Left lung (tissue), 10 donors: ENCODE data around the gene MARCHF9. TPM values are rescaled to one million over a fixed set of nuclear protein-coding genes. Genes with fewer than 3 reads are reported as not detected.

Experiments
- ATAC-seq: fragments of 200-7000 bp; cut with Tn5 transposase; one replicate; pipeline ENCODE4 v1.9.1; 2020; ENCODE audit warnings: moderate library complexity
- DNase-seq, 4 donors: peaks; one replicate each; pipeline ENCODE4 v3.0.0-alpha.2; 2013 to 2020
- H3K27ac ChIP-seq, 2 donors: fragments of 200-600 bp; sonication (generic) in 1 of 2; one replicate each; pipeline versions ENCODE4 v1.5.0 to v1.8.0; 2020 to 2021
- H3K27me3 ChIP-seq, 2 donors: fragments of 200-600 bp; sonication (generic) in 1 of 2; one replicate each; pipeline versions ENCODE4 v1.5.0 to v1.8.0; 2020 to 2021
- H3K36me3 ChIP-seq, 2 donors: fragments of 200-600 bp; sonication (generic) in 1 of 2; one replicate each; pipeline versions ENCODE4 v1.5.0 to v1.8.0; 2020 to 2021
- H3K4me1 ChIP-seq, 2 donors: fragments of 200-600 bp; one replicate each; pipeline ENCODE4 v1.8.0; 2021
- H3K4me3 ChIP-seq, 2 donors: fragments of 200-600 bp; sonication (generic) in 1 of 2; one replicate each; pipeline versions ENCODE4 v1.5.0 to v1.8.0; 2020 to 2021; ENCODE audit warnings: mild to moderate bottlenecking in 1 of 2
- H3K9me3 ChIP-seq, 2 donors: fragments of 200-600 bp; sonication (generic) in 1 of 2; one replicate each; pipeline versions ENCODE4 v1.5.0 to v1.8.0; 2020 to 2021
- intact Hi-C, 2 donors: fragments of 100-400 bp; cut with DNase I; formaldehyde crosslinking; loops; one replicate each; pipeline versions ENCODE4 v1.11.2 to v1.14.2; 2022
- polyA plus RNA-seq, 6 donors: library from polyadenylated mRNA; unstranded; fragments of 120-200 nt; gene quantifications; one replicate each; pipeline ENCODE4 v1.2.1, GENCODE V29; 2013; ENCODE audit not compliant: insufficient read length in 6 of 6
- total RNA-seq, 2 donors: library from RNA; stranded (reverse); fragmentation: NEBNext Ultra II Directional; extraction: Animal tissue kit (Norgen Biotek cat#: 25700); gene quantifications; one replicate each; pipeline ENCODE4 v1.2.1, GENCODE V29; 2021
- TF ChIP-seq, protein P1 (sequence below), 2 donors: fragments of 200-600 bp; sonication (generic) in 1 of 2; IDR thresholded peaks; one replicate each; pipeline versions ENCODE4 v1.5.0 to v1.8.0; 2021; ENCODE audit warnings: antibody characterized with exemption in 2 of 2
- donor health status: DM: no; HTN: yes; CAD: no.
- donor health status: DM: no; HTN: no; CAD: no.

The MARCHF9 gene
- total and polyA plus RNA-seq, 8 donors, result 16.5 to 22.6 (median 19.5) TPM

DNA sequence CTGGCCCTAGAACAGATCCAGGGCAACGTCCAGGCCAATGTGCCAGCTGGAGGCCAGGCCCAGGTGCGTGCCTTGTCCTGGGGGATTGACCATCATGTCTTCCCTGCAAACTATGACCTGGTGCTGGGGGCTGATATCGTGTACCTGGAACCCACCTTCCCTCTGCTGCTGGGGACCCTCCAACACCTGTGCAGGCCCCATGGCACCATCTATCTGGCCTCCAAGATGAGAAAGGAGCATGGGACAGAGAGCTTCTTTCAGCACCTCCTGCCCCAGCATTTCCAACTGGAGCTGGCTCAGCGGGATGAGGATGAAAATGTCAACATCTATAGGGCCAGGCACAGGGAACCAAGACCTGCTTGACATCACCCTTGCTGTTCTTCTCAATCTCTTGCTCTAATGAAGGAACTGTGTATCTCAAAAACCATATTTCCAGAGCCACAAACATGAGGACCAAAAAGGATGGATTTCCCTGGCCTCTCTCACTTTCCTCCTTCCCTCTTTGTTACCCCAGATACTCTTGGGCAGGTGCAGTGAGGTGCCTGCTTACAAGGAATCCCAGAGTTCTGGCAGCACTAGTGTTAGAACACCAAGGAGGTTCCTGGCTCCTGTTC is 25.5 kb downstream of the MARCHF9 start:
- DNase-seq, result no peak
- Histone ChIP-seq H3K4me1 (peaks cover 10 to 34% of the 10 kb centered on the region in 2 donors), H3K4me3 (no peak overlapping the region), H3K9me3 (no peaks in the 10 kb centered on the region), H3K27ac (peak overlapping the region in 1 of 2 donors; percentile 74), H3K36me3 (peaks cover 0 to 11% of the 10 kb centered on the region in 2 donors), H3K27me3 (no peaks in the 10 kb centered on the region)
- ATAC-seq, result no peak
- intact Hi-C loops, result no loop called here
- TF ChIP-seq, protein P1, sequence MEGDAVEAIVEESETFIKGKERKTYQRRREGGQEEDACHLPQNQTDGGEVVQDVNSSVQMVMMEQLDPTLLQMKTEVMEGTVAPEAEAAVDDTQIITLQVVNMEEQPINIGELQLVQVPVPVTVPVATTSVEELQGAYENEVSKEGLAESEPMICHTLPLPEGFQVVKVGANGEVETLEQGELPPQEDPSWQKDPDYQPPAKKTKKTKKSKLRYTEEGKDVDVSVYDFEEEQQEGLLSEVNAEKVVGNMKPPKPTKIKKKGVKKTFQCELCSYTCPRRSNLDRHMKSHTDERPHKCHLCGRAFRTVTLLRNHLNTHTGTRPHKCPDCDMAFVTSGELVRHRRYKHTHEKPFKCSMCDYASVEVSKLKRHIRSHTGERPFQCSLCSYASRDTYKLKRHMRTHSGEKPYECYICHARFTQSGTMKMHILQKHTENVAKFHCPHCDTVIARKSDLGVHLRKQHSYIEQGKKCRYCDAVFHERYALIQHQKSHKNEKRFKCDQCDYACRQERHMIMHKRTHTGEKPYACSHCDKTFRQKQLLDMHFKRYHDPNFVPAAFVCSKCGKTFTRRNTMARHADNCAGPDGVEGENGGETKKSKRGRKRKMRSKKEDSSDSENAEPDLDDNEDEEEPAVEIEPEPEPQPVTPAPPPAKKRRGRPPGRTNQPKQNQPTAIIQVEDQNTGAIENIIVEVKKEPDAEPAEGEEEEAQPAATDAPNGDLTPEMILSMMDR (IDR thresholded peaks at IDR 0.05), result no peak

DNA sequence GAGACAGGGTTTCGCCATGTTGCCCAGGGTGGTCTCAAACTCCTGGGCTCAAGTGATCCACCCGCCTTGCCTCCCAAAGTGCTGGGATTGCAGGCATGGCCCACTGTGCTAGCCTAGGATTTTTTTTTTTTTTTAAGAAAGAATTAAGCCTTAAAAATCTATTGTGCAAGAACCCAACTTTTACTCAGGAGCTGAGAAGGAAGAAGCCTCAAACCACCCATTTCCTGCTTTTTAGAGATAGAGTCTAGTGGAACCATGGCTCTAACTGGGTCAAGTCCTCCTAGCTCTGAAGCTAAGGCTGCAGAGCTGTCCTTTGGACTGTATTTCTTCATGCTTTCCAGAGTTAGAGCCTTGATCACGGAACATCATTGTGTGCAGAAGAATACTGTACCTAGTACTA is 26.3 kb downstream of the MARCHF9 start:
- H3K36me3 ChIP-seq, result peaks cover 2 to 19% of the 10 kb centered on the region in 2 donors
- H3K27ac ChIP-seq, result peak overlapping the region in 1 of 2 donors; percentile 74
- no peak overlapping the region for H3K4me3 ChIP-seq
- no peaks in the 10 kb centered on the region for H3K27me3 ChIP-seq
- DNase-seq (no peak), ATAC-seq (no peak)
- intact Hi-C loops, result no loop called here
- TF ChIP-seq, protein P1 (IDR thresholded peaks at IDR 0.05), result no peak
- peaks cover 10 to 33% of the 10 kb centered on the region in 2 donors for H3K4me1 ChIP-seq
- no peaks in the 10 kb centered on the region for H3K9me3 ChIP-seq

DNA sequence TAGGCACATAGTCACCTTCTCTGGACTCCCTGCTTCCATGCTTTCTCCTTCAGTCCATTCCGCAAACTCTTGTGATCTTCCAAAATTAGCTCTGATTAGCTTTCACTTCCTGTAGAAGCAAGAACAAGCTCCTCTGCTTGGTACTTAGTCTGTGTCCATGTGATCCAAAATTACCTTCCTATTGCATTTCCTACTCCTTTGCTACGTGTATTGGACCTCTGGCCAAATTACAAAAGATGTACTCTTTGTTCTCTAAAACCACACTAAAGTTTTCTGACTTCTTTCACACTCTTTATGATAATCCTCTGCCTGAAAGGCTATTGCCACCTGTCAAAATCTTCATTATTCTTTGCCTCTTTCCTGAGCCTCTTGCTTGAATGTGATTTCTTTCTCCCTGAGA is 26.9 kb downstream of the MARCHF9 start:
- intact Hi-C loops, result no loop called here
- no peak for ATAC-seq
- peaks cover 10 to 33% of the 10 kb centered on the region in 2 donors for H3K4me1 ChIP-seq
- no peaks in the 10 kb centered on the region for H3K27me3 ChIP-seq
- no peak for DNase-seq
- no peaks in the 10 kb centered on the region for H3K9me3 ChIP-seq
- H3K27ac ChIP-seq, result peak overlapping the region in 1 of 2 donors; percentile 74
- H3K36me3 ChIP-seq, result peaks cover 8 to 25% of the 10 kb centered on the region in 2 donors
- no peak overlapping the region for H3K4me3 ChIP-seq
- TF ChIP-seq, protein P1 (IDR thresholded peaks at IDR 0.05), result no peak

DNA sequence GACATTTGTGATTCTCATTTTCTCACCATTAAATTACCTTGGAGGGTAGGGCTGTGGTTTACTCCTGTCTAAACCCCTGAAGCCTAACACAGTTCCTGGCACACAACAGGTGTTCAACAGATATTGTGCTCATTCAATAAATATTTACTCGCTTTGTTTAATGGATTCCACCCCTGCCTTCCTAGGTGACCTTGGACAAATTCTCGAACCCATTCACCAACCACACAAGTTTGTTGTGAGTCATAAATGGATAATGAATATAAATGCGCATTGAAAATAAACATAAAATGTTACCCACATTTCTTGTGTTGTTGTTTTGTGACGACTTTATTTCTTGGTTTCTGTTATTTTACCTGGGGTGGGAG is 27.3 kb downstream of the MARCHF9 start:
- Histone ChIP-seq H3K36me3 (peaks cover 8 to 29% of the 10 kb centered on the region in 2 donors), H3K9me3 (no peaks in the 10 kb centered on the region), H3K27ac (peak overlapping the region in 1 of 2 donors; percentile 74), H3K4me3 (peak overlapping the region in 1 of 2 donors; percentile 91), H3K4me1 (peaks cover 10 to 33% of the 10 kb centered on the region in 2 donors), H3K27me3 (no peaks in the 10 kb centered on the region)
- DNase-seq (no peak), ATAC-seq (no peak)
- TF ChIP-seq, protein P1 (IDR thresholded peaks at IDR 0.05), result no peak
- intact Hi-C loops, result no loop called here

DNA sequence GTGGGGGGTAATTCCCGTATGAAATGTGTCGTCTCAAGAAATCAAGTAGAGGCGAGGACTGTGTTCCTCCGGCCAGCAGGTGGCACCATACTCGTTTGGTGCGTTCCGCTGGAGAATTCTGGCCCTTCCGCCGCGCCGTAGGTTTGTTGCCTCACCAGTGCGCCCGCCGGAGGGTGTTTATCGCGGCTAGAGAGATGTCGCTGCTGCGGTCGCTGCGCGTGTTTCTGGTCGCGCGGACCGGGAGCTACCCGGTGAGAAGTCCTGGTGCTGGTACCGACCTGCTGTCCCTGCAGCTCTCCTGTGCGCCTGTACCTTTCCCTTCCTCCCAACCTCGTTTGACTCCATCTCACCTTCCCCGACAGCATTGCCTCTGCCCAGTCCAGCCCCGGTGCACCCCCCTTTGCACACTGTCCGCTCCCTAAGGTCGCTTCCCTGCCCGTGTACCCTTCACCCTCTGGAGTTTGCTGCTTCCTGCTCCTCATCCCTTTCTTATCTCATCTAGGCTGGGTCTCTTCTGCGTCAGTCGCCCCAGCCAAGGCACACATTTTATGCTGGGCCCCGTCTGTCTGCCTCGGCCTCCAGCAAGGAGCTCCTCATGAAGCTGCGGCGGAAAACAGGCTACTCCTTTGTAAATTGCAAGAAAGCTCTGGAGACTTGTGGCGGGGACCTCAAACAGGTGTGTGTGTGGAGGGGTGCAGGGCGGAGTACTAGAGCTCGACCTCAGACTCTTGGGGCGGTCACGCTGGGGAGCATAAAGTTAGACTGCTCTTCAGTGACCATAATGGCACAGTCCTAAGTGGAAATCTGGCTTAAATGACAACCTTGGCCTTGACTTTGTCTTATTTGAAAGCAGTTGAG is 27.9 kb downstream of the MARCHF9 start, which contains the start of gene TSFM:
Gene TSFM, plus strand, starts transcription at position 180 of the 858 bp plus-strand sequence. Its CDS starts 15 bp downstream, at position 195.
- Histone ChIP-seq H3K9me3 (no peaks in the 10 kb centered on the region), H3K4me1 (peaks cover 10 to 33% of the 10 kb centered on the region in 2 donors), H3K27me3 (no peaks in the 10 kb centered on the region), H3K36me3 (peaks cover 8 to 35% of the 10 kb centered on the region in 2 donors), H3K4me3 (peak within 1 kb of the TSS; percentile 83 to 91), H3K27ac (peak within 1 kb of the TSS; percentile 36 to 74)
- peak; percentile 99 for ATAC-seq
- peak; percentile 93 to 99 (median 96) for DNase-seq
- TF ChIP-seq, protein P1 (IDR thresholded peaks at IDR 0.05), result peak; percentile 91
- intact Hi-C loops, result no loop called here
